Gastrocnemius medialis (tissue), 4 donors: ENCODE data around the gene IFNA4. TPM values are rescaled to one million over a fixed set of nuclear protein-coding genes. Genes with fewer than 3 reads are reported as not detected.

Experiments used
- ATAC-seq, 2 donors: fragments of 150-250 bp; one replicate each; pipeline ENCODE4 v1.9.1; 2016
- DNase-seq, 2 donors: peaks; one replicate each; pipeline ENCODE4 v3.0.0-alpha.2; 2019
- H3K27ac ChIP-seq, 4 donors: fragments of 200-600 bp; sonication (generic); 1 replicate in 1 of 4; 2 replicates in 3 of 4; pipeline ENCODE4 v1.5.1; 2016 to 2018; ENCODE audit warnings: mild to moderate bottlenecking in 2 of 4, moderate library complexity in 1 of 4
- H3K27me3 ChIP-seq, 3 donors: fragments of 200-600 bp; sonication (generic) in 2 of 3; 1 replicate in 1 of 3; 2 replicates in 2 of 3; pipeline versions ENCODE4 v1.5.1 to v1.6.0; 2016 to 2019; ENCODE audit warnings: mild to moderate bottlenecking in 1 of 3, moderate library complexity in 1 of 3
- H3K36me3 ChIP-seq, 2 donors: fragments of 200-600 bp; sonication (generic) in 1 of 2; one replicate each; pipeline ENCODE4 v1.5.1; 2017 to 2018
- H3K4me1 ChIP-seq, 2 donors: fragments of 200-600 bp; sonication (generic) in 1 of 2; one replicate each; pipeline ENCODE4 v1.5.1; 2016 to 2017; ENCODE audit warnings: mild to moderate bottlenecking in 2 of 2
- H3K4me3 ChIP-seq, 4 donors: fragments of 200-600 bp; sonication (generic) in 3 of 4; 1 replicate in 1 of 4; 2 replicates in 3 of 4; pipeline ENCODE4 v1.5.1; 2016 to 2019; ENCODE audit warnings: mild to moderate bottlenecking in 2 of 4
- H3K9me3 ChIP-seq, 3 donors: fragments of 200-600 bp; sonication (generic) in 2 of 3; 1 replicate in 1 of 3; 2 replicates in 2 of 3; pipeline ENCODE4 v1.5.1; 2016 to 2019
- POLR2A ChIP-seq, 2 donors: fragments of 450-650 bp; IDR thresholded peaks; one replicate each; pipeline ENCODE4 v1.6.1; 2017; ENCODE audit warnings: antibody characterized with exemption in 2 of 2, mild to moderate bottlenecking in 2 of 2, moderate library complexity in 2 of 2
- in situ Hi-C, 4 donors: fragments of 200-750 bp; cut with MboI; loops; one replicate each; pipeline versions ENCODE4 v1.15.0 to v1.8.0; 2017; ENCODE audit warnings: low sequenced_read_pairs in 4 of 4
- intact Hi-C: fragments of 100-400 bp; cut with DNase I; formaldehyde crosslinking; loops from one replicate; pipeline ENCODE4 v1.15.1; 2023; ENCODE audit warnings: low total_unique reads
- total RNA-seq, 4 donors: library from RNA; depleted of rRNA; stranded (reverse); fragments of >200 nt; gene quantifications; one replicate each; pipeline versions ENCODE4 v1.1.0 to v1.2.3, GENCODE V29; 2016
- TF ChIP-seq, protein P1 (sequence below), 5 experiments: fragments of 450-650 bp in 3 of 5; fragments of 200-600 bp in 2 of 5; sonication (generic) in 2 of 5; IDR thresholded peaks in 4 of 5; conservative IDR thresholded peaks in 1 of 5; 1 replicate in 4 of 5; 2 replicates in 1 of 5; pipeline ENCODE4 v1.5.1; 2016 to 2019; ENCODE audit warnings: antibody characterized with exemption in 5 of 5, mild to moderate bottlenecking in 3 of 5, moderate library complexity in 3 of 5

The IFNA4 gene
- total RNA-seq, 4 donors from 2014 or later, result not detected

DNA sequence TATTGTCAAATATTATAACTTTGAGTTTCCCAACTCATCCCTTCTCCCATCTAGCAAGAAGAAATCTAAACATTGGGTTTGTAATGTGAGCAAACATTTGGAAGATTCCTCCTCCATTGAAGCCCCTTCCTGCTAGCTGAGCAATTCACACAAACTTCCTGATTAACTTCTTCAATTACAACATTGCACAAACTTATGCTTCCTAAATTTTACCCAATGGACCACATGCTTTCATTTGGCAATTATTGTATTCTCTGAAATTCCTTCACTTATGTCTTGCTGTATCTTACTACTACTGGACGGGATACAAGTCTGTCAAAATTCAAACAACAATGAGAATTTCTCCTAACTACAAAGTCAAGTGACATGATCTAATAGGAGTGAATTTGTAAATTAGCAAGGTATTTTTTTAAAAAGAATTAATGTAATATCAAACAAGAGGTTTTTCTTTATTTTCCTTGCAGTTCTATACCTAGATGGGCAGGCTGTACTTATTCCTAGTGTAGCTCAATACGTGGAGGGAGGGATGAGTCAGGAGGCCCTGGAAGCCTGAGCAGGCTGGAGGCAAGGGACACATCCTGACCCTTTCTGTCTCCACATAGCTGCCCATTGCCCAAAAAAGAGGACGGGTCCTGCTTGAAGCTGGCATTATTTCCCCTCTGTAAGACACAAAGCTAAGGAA lies 33.9 kb downstream of the IFNA4 start:
- ATAC-seq (no peak), DNase-seq (no peak)
- H3K4me1 ChIP-seq, result no peaks in the 10 kb centered on the region
- no peak overlapping the region for H3K27ac ChIP-seq
- H3K9me3 ChIP-seq, result no peaks in the 10 kb centered on the region
- in situ Hi-C loops (no loop called here), intact Hi-C loops (no loop called here)
- H3K4me3 ChIP-seq, result no peak overlapping the region
- TF ChIP-seq POLR2A (IDR thresholded peaks at IDR 0.05), result no peak
- TF ChIP-seq, protein P1, sequence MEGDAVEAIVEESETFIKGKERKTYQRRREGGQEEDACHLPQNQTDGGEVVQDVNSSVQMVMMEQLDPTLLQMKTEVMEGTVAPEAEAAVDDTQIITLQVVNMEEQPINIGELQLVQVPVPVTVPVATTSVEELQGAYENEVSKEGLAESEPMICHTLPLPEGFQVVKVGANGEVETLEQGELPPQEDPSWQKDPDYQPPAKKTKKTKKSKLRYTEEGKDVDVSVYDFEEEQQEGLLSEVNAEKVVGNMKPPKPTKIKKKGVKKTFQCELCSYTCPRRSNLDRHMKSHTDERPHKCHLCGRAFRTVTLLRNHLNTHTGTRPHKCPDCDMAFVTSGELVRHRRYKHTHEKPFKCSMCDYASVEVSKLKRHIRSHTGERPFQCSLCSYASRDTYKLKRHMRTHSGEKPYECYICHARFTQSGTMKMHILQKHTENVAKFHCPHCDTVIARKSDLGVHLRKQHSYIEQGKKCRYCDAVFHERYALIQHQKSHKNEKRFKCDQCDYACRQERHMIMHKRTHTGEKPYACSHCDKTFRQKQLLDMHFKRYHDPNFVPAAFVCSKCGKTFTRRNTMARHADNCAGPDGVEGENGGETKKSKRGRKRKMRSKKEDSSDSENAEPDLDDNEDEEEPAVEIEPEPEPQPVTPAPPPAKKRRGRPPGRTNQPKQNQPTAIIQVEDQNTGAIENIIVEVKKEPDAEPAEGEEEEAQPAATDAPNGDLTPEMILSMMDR (IDR thresholded peaks at IDR 0.05 in 4 of 5, conservative IDR thresholded peaks at IDR 0.05 in 1 of 5), result no peak
- H3K27me3 ChIP-seq, result no peaks in the 10 kb centered on the region
- H3K36me3 ChIP-seq, result no peaks in the 10 kb centered on the region

DNA sequence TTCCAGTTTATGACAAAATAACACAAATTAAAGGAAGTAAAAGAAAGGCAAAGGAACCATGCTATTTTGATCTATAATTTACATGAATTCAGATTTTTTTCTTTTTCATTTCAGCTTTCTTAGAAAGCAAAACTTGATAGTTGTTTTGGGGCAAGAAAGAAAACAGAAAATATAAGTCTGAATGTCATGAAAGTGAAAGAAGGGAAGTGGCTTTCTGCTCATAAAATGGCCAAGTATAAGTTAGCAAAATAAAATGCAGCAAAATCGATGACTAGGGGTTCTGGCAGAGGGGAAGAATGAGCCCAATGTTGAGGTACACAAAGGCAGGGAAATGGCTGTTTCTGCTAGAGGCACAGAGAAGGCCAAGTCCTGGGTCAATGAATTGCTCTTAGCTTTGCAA lies 42.8 kb downstream of the IFNA4 start:
- H3K36me3 ChIP-seq, result no peaks in the 10 kb centered on the region
- no peak overlapping the region for H3K4me3 ChIP-seq
- no peaks in the 10 kb centered on the region for H3K9me3 ChIP-seq
- DNase-seq, result no peak
- H3K4me1 ChIP-seq, result no peaks in the 10 kb centered on the region
- in situ Hi-C loops, result no loop called here
- intact Hi-C loops, result no loop called here
- no peak for ATAC-seq
- H3K27me3 ChIP-seq, result no peaks in the 10 kb centered on the region
- TF ChIP-seq POLR2A (IDR thresholded peaks at IDR 0.05), result no peak
- TF ChIP-seq, protein P1 (IDR thresholded peaks at IDR 0.05 in 4 of 5, conservative IDR thresholded peaks at IDR 0.05 in 1 of 5), result no peak
- H3K27ac ChIP-seq, result no peak overlapping the region

DNA sequence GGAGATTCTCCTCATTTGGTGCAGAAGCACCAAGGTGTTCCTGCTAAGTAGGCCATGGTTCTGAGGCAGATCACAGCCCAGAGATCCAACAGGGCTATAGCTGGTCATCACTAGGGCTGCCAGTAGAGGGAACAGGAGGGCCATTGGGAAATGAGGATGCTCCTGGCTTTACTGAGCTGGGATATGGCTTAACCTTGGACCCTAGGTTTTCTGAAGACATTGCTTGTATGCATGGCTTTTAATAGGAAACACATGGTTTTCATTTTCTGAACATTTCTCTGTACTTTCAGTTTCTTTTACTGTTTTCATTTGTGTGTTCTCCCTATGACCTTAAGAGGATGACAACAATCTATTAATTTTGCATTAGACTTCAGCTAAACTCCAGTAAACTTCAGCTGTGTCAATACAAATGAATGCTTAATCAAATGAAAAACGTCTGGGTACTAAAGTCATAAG lies 45.9 kb downstream of the IFNA4 start, which contains the start of gene IFNW1:
IFNW1 (minus strand) TSS at position 406 of the 456 bp plus-strand sequence; CDS start at position 144, 262 bp downstream.
- no peaks in the 10 kb centered on the region for H3K36me3 ChIP-seq
- H3K27ac ChIP-seq, result no peak within 1 kb of the TSS
- in situ Hi-C loops, result no loop called here
- H3K4me1 ChIP-seq, result no peaks in the 10 kb centered on the region
- intact Hi-C loops, result no loop called here
- no peak for ATAC-seq
- no peak within 1 kb of the TSS for H3K4me3 ChIP-seq
- no peaks in the 10 kb centered on the region for H3K9me3 ChIP-seq
- no peak for DNase-seq
- no peak for TF ChIP-seq POLR2A (IDR thresholded peaks at IDR 0.05)
- TF ChIP-seq, protein P1 (IDR thresholded peaks at IDR 0.05 in 4 of 5, conservative IDR thresholded peaks at IDR 0.05 in 1 of 5), result no peak
- H3K27me3 ChIP-seq, result no peaks in the 10 kb centered on the region

DNA sequence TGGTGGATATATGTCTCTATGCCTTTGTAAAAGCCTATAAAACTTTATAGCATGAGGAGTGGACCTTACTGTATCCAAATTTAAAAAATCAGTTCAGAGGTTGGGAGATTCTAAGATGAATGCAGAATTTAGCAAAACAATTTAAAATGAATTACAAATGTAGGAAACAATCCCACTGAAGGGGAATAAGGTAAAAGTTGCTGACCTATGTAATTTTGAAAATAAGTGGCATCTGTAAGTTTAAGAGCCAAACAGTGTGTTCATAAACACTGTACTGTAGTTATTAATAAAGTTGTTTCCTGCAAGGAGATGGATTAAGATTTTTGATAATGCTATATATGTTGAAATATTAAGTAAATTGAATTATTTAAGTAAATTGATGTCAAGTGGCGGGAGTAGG lies 50.4 kb downstream of the IFNA4 start:
- in situ Hi-C loops, result no loop called here
- TF ChIP-seq, protein P1 (IDR thresholded peaks at IDR 0.05 in 4 of 5, conservative IDR thresholded peaks at IDR 0.05 in 1 of 5), result no peak
- TF ChIP-seq POLR2A (IDR thresholded peaks at IDR 0.05), result no peak

More for the DNA sequence above, 50.4 kb downstream of the IFNA4 start:
- H3K9me3 ChIP-seq, result no peaks in the 10 kb centered on the region
- no peak overlapping the region for H3K4me3 ChIP-seq
- intact Hi-C loops, result no loop called here
- no peaks in the 10 kb centered on the region for H3K4me1 ChIP-seq
- DNase-seq (no peak), ATAC-seq (no peak)
- no peaks in the 10 kb centered on the region for H3K27me3 ChIP-seq
- no peak overlapping the region for H3K27ac ChIP-seq
- H3K36me3 ChIP-seq, result no peaks in the 10 kb centered on the region

Other genes starting within 250 kb of the IFNA4 start
- gene HACD4, start 155.9 kb downstream of the IFNA4 start, total RNA-seq, result under 1 TPM; 0.15 to 0.71 (median 0.44) TPM
- gene IFNB1, start 109.6 kb downstream of the IFNA4 start, total RNA-seq, result not detected
- gene IFNW1, start 45.8 kb downstream of the IFNA4 start, total RNA-seq, result not detected
- gene IFNA21, start 20.9 kb downstream of the IFNA4 start, total RNA-seq, result not detected
- not detected for gene IFNA7, start 14.6 kb upstream of the IFNA4 start, total RNA-seq
- gene IFNA10, start 19.6 kb upstream of the IFNA4 start, total RNA-seq, result not detected
- gene IFNA16, start 29.7 kb upstream of the IFNA4 start, total RNA-seq, result not detected
- gene IFNA17, start 40.6 kb upstream of the IFNA4 start, total RNA-seq, result not detected
- not detected for gene IFNA14, start 52.4 kb upstream of the IFNA4 start, total RNA-seq
- gene IFNA5, start 117.7 kb upstream of the IFNA4 start, total RNA-seq, result not detected
- gene KLHL9, start 147.8 kb upstream of the IFNA4 start, total RNA-seq, result 1 to 10 TPM; 5.2 to 8.2 (median 6.5) TPM
- not detected for gene IFNA6, start 163.3 kb upstream of the IFNA4 start, total RNA-seq
- not detected for gene IFNA13, start 180.5 kb upstream of the IFNA4 start, total RNA-seq
- not detected for gene IFNA2, start 197.8 kb upstream of the IFNA4 start, total RNA-seq
- gene IFNA8, start 221.5 kb upstream of the IFNA4 start, total RNA-seq, result not detected